Measurements from ENCODE around the gene ABCF1.

GRCh38 chr6:30570263-30570662, 979 bp upstream of the ABCF1 start:
- TF ChIP-seq CTCF (IDR thresholded peaks at IDR 0.05), result no peak
- TF ChIP-seq POLR2A (IDR thresholded peaks at IDR 0.05), result no peak
- TF ChIP-seq POLR2AphosphoS5 (IDR thresholded peaks at IDR 0.05), result no peak

Data from suprapubic skin (tissue), 4 donors.